Brain microvascular endothelial cell (primary cell): Measurements from ENCODE around the gene TBX18.

ENCODE experiments used
- DNase-seq: peaks from one replicate; pipeline ENCODE4 v3.0.0-alpha.2; 2020
- H3K27ac ChIP-seq: fragments of 250-450 bp; sonication (Bioruptor Pico); 2 replicates; pipeline ENCODE4 v1.5.1; 2020; ENCODE audit warnings: mild to moderate bottlenecking, moderate library complexity
- H3K27me3 ChIP-seq: fragments of 250-450 bp; sonication (Bioruptor Pico); replicated peaks from 2 replicates; pipeline ENCODE4 v1.5.1; 2020; ENCODE audit warnings: mild to moderate bottlenecking
- H3K36me3 ChIP-seq: fragments of 250-450 bp; sonication (Bioruptor Pico); replicated peaks from 2 replicates; pipeline ENCODE4 v1.5.1; 2020; ENCODE audit warnings: mild to moderate bottlenecking
- H3K4me3 ChIP-seq: 2 replicates; pipeline ENCODE4 v1.5.1; 2011; ENCODE audit warnings: low read depth, mild to moderate bottlenecking, control low read depth, low read length, moderate library complexity
- CTCF ChIP-seq: IDR thresholded peaks from 2 replicates; pipeline ENCODE4 v1.5.1; 2011; ENCODE audit warnings: low read depth, mild to moderate bottlenecking, moderate library complexity, low read length, control low read depth, inconsistent platforms; ENCODE audit errors: missing control alignments
- in situ Hi-C: cut with HindIII; loops from 2 replicates; pipeline ENCODE4 v1.10.0; 2017; ENCODE audit warnings: low sequenced_read_pairs, low pct_ligation_motif_present

TBX18 gene

GRCh38 chr6:84764332-84765049, at the start of gene TBX18:
TSS of gene TBX18 (minus strand) at chr6:84764598. CDS start at chr6:84764181, 417 bp downstream.
- peaks cover 16% of the 10 kb centered on the region for H3K36me3 ChIP-seq
- in situ Hi-C loops, result no loop called here

DNA sequence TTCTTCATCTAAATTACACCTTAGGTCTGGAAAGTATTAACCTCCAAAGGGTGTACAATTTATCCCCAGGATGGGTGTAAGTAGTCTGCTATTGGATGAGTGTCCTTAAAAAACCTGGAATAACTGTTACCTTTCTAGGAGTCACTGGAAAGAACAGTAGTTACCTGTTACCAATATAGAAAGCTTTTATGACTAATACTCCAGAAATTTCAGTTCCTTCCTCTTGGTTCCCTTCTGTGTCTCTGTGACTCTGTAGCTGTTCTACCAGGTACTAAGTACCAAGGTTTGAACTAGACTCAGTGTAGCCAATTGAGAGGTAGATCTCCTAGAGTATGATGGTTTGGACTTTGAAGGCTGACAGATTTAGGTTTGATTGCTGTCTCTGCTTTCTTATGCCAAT, 47.0 kb upstream of the TBX18 start:
- Histone ChIP-seq H3K27me3 (no peaks in the 10 kb centered on the region), H3K4me3 (no peak overlapping the region), H3K27ac (no peak overlapping the region), H3K36me3 (no peaks in the 10 kb centered on the region)
- no peak for TF ChIP-seq CTCF
- no peak for DNase-seq
- in situ Hi-C loops, result no loop called here

More at GRCh38 chr6:84764332-84765049, at the start of gene TBX18:
- no peak for TF ChIP-seq CTCF
- Histone ChIP-seq H3K4me3 (peak within 1 kb of the TSS; percentile 76), H3K27ac (peak within 1 kb of the TSS; percentile 96), H3K27me3 (no peaks in the 10 kb centered on the region)
- peak; percentile 100 for DNase-seq

- no peaks in the 10 kb centered on the region for H3K36me3 ChIP-seq
- no peak overlapping the region for H3K4me3 ChIP-seq
- in situ Hi-C loops, result no loop called here
- DNase-seq, result no peak
- H3K27ac ChIP-seq, result no peak overlapping the region
- no peak for TF ChIP-seq CTCF
- no peaks in the 10 kb centered on the region for H3K27me3 ChIP-seq
Measured at GRCh38 chr6:84809455-84809854, 45.1 kb upstream of the TBX18 start.

DNA sequence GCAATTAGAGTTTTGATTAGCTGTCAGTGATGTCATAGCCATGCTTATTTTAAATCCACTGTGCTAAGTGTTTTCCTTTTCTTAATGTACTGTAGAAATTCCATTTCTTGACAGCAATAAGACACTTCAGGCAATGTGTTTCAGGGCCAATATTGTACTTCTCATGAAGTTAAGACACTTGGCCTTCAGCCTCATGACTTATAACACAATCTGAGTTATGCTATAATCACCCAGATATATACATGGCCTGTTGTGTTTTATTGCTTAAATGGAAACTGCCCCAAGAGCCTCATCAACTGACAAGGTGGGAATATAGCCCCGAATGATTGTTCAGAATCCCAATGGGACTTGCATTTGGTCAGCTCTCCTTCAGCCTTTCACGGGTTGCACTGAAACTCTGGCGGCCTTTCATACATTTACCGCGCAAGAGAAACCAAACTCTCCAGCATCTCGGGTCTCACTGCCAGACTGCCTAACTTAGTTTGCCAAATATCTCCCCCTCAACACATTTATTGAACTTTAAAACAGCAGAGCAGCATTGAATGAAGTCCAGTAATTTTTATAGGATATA, 44.2 kb upstream of the TBX18 start:
- no peak for DNase-seq
- Histone ChIP-seq H3K36me3 (no peaks in the 10 kb centered on the region), H3K27ac (no peak overlapping the region), H3K27me3 (no peaks in the 10 kb centered on the region), H3K4me3 (no peak overlapping the region)
- no peak for TF ChIP-seq CTCF
- in situ Hi-C loops, result no loop called here

DNA sequence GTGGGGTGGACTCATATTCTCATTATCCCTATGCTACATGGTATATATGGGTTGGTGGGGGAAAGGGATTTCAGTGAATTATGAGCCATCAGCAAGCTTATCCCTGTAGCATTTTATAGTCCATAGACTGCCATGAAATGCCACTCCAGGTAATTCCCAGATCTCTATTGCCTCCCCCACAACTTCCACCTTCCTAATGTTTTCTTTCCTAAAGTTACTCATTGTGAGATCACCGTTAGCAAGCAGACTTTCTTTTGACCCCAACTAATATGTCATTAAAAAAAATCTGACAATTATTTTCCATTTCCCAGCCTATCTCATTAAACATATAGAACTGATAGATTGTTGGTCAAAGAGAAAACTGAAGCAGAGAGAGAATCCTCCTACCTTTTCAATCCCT, 40.7 kb upstream of the TBX18 start:
- no peaks in the 10 kb centered on the region for H3K27me3 ChIP-seq
- DNase-seq, result no peak
- no peak overlapping the region for H3K4me3 ChIP-seq
- H3K27ac ChIP-seq, result peak overlapping the region; percentile 20
- in situ Hi-C loops, result no loop called here
- TF ChIP-seq CTCF, result no peak
- H3K36me3 ChIP-seq, result no peaks in the 10 kb centered on the region
